Activated naive CD4-positive, alpha-beta T cell treated with anti-CD3 and anti-CD28 coated beads, Interleukin-2, amount 50 U/mL, for 72 hours (primary cell): ENCODE results near the gene OTOGL. TPM values are rescaled to one million over a fixed set of nuclear protein-coding genes. Genes with fewer than 3 reads are reported as not detected.
"Not testable (repeated sequence)": the region's sequence is repeated elsewhere in the genome, so short reads cannot be mapped to it uniquely, and the experiment has no call there.

Source experiments
- ATAC-seq, 2 donors: fragments of 150-1000 bp; cut with Tn5 transposase; 2 replicates each; pipeline ENCODE4 v1.10.0; 2021; ENCODE audit warnings: mild to moderate bottlenecking in 2 of 2, moderate library complexity in 2 of 2
- DNase-seq, 2 donors: peaks; one replicate each; pipeline ENCODE4 v3.0.0; 2021 to 2022; ENCODE audit warnings: low spot score in 2 of 2
- H3K27ac Mint-ChIP-seq, 2 donors: one replicate each; pipeline ENCODE4 v1.8.0; 2022; ENCODE audit warnings: mild to moderate bottlenecking in 2 of 2, mixed read lengths in 2 of 2
- H3K36me3 Mint-ChIP-seq, 2 donors: one replicate each; pipeline ENCODE4 v1.8.0; 2022; ENCODE audit warnings: mixed read lengths in 2 of 2
- H3K9me3 Mint-ChIP-seq, 2 donors: one replicate each; pipeline ENCODE4 v1.8.0; 2022; ENCODE audit warnings: mixed read lengths in 2 of 2
- total RNA-seq, 2 donors: library from RNA; stranded (reverse); gene quantifications; one replicate each; pipeline ENCODE4 v1.2.3, GENCODE V29; 2022

Gene OTOGL, protein sequence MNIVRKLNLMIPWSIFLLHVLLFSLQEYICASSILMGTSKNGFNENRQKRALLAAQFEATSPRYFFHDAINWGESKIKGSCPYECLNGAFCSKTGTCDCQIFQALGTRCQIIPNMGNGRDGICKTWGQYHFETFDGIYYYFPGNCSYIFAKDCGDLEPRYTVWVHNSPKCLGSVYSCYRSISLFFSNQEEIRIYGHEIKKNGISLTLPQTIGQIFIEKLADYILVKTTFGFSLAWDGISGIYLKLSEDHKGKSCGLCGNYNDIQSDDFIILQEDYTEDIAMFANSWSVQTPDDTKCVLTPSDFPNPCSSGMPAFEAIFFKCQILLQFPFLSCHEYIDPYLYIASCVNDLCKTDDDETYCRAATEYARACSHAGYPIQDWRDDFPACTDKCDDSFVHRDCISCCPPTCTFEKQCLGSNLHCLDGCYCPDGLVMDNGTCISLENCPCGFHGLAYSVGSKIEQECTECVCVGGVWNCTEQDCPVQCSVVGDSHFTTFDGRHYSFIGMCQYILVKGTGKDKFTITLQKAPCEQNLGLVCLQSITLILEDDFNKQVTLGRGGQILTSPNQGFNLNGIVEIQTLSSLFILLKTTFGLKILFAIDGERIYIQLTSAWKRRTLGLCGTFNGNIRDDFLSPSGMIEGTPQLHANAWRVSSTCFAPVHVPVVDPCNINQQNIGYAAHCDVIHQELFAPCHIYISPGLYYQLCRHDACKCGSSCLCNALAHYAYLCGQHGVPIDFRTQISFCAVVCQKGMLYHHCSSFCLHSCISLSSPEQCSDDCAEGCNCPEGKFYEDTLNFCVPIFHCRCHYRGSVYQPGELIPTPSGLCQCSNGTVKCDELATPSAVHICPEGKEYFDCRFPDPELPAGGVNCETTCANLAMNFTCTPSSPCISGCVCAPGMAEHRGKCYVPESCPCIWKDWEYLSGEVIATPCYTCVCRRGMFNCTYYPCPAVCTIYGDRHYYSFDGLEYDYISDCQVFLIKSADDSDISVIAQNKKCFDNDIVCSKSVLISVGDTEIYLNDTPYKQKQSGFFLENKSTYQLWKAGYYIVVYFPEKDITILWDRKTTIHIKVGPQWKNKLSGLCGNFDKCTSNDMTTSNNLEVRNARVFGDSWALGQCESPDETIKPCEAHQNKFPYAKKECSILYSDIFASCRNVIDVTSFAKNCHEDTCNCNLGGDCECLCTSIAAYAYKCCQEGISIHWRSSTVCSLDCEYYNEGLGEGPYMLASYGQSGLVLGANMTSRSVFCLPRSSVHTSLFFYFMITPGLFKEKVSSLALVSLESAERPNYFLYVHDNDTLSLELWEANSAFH (N-terminal part only)
- not detected for total RNA-seq

DNA sequence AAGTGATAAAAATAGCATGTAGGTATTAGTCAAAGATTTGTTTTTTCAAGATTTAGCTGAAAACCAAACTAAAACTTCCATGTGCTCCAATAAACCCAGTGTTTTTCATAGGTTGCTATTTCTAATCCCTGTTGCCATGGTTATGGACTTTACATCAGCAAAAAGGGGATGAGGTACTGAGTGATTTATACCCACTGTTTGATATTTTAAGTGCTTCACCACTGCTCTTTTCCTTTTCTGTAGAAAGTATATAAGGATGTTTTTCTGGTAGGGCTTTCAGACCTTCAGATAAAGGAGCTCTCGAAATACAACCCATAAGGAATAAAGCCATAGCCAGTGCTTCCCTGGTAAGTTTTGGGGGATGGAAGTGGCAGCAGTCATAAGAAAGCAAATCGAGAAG is at the start of gene OTOGL:
Gene OTOGL, plus strand, starts transcription at position 279 of the 400 bp plus-strand sequence. CDS start 109,895 bp downstream, outside the sequence.
- DNase-seq (no peak), ATAC-seq (no peak)
- peaks cover 0 to 6% of the 10 kb centered on the region in 2 donors for H3K36me3 Mint-ChIP-seq
- H3K9me3 Mint-ChIP-seq = peaks cover 0 to 5% of the 10 kb centered on the region in 2 donors
- no peak within 1 kb of the TSS for H3K27ac Mint-ChIP-seq

DNA sequence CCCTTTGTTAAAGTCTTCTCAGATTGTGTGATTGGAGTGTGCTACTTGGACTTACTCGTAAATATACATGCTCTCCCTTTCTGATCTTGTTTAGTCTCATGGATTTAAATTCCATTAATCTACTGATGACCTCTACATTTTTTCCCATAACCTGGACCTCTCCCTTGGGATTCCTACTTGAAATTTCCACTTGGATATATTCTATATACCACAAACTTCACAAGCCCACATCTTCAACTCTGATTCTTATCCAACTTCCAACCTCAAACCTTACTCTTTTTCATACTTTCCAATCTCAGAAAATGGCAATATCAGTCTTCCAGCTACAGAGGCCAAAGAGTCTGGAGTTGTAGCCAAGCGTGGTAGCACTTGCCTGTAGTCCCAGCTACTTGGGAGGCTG is 49.1 kb upstream of the OTOGL start:
- DNase-seq (no peak), ATAC-seq (no peak)
- H3K27ac Mint-ChIP-seq = no peak overlapping the region
- no peaks in the 10 kb centered on the region for H3K9me3 Mint-ChIP-seq
- no peaks in the 10 kb centered on the region for H3K36me3 Mint-ChIP-seq

DNA sequence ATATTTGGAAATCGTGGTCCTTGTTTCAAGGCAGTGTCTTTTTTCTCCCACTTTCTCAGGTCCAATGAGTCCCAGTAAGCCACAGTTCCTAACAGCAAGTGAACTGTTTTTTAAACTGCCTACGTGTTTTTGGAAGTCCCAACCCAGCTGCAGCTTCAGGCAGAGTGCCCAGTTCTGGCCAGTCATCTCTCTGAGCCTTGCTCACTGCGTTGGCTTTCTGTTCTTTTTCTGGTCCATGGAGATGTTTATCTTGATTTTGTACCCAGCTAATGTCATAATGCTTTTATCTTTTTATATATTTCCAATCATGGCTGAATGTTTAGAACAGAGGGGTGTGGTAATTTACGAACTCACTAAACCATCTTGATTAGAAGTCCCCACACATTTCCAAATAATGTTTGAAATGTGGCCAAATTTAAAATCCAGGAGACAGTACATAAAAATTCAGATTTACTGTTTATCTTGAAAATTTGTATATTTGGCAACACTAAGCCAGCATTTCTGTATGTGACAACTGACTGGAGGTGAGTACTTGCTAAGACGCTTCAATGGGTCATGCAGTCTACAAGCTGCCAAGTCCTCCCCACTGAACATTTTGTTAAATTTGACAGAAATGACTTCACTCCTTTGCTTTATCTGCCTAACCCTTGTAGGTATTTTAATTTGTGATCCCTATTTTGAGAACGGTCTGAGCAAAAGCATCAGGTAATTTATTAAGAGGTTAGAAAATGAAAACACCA is 46.1 kb upstream of the OTOGL start:
- ATAC-seq (no peak), DNase-seq (no peak)
- no peak overlapping the region for H3K27ac Mint-ChIP-seq
- no peaks in the 10 kb centered on the region for H3K9me3 Mint-ChIP-seq
- H3K36me3 Mint-ChIP-seq = no peaks in the 10 kb centered on the region

DNA sequence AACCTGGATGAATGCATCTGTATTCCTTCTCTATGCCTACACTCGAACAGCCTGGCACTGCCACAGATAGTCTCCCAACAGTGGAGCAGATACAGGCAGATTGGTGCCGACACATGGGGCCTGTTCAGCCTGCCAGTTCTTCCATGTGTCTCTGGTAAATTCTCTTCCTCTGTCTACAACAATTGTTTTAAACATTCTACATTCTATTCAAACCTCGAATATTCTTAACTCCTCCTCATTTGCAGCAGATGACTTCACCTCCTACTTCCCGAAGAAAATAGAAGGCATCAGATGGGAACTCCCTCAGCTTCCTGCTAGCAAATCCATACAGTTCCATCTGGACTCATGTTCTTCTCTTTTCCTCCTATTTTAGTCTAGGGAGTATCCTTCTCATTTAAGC is 43.1 kb upstream of the OTOGL start:
- Mint-ChIP-seq H3K36me3 (no peaks in the 10 kb centered on the region), H3K9me3 (no peaks in the 10 kb centered on the region), H3K27ac (no peak overlapping the region)
- DNase-seq = no peak
- ATAC-seq = no peak

DNA sequence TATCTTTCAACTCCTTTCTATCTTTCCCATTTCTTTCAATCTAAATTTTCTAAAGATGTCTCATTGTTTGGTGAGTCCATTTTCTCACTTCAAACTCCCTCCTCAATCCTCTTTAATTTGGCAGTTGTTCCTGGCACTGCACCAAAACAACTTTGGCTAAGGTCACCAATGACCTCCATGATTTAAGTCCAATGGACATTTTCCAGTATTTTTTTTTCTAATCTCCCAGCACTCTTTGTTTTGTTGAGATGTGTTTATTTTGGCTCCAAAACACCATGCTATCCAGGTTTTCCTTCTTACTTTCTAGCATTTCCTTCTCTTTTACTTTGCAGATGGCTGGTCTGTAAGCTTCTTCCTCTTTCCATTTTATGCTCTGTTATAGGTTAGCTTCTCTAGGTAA is 42.5 kb upstream of the OTOGL start:
- Mint-ChIP-seq H3K9me3 (no peaks in the 10 kb centered on the region), H3K27ac (no peak overlapping the region), H3K36me3 (no peaks in the 10 kb centered on the region)
- ATAC-seq (no peak), DNase-seq (no peak)

DNA sequence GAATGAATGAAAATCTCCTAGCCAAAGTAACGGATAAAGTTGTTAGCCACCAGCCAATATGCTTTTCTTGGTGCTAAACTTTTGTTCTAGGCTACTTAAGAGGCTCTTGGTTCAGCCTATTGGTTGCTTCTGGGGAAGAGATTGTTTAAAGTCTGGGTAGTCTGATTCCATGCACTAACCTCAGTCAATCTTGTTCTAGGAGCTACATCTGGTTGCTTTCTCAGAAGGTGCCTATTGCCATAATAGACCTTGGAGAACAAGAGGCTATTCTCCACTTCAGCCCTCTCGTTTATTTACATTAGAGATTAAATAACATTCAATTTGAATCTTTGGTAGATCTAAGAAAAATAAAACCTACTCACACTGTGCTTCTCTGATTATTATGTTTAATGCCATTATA is 40.8 kb upstream of the OTOGL start:
- no peak for DNase-seq
- no peak overlapping the region for H3K27ac Mint-ChIP-seq
- H3K36me3 Mint-ChIP-seq = no peaks in the 10 kb centered on the region
- H3K9me3 Mint-ChIP-seq = no peaks in the 10 kb centered on the region
- ATAC-seq = no peak

DNA sequence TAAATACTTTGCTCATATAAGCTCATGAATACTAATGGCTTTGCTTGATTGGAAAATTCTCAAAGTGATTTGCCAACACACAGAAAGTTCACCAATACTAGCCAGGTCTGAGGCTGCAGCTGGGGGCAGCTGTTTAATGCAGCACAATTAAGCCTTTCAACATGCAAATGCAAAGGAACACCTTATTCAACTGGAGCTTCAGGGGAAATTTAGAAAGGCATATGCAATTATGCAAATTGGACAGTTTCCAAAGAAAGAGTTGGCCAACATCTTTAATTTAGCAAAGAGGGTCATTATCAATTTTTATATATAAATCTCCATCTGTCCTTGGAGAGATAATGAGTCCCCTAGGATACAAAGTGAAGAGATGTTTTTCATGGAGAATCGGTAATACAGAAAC is 40.2 kb upstream of the OTOGL start:
- no peaks in the 10 kb centered on the region for H3K36me3 Mint-ChIP-seq
- ATAC-seq = no peak
- no peak overlapping the region for H3K27ac Mint-ChIP-seq
- no peaks in the 10 kb centered on the region for H3K9me3 Mint-ChIP-seq
- no peak for DNase-seq

DNA sequence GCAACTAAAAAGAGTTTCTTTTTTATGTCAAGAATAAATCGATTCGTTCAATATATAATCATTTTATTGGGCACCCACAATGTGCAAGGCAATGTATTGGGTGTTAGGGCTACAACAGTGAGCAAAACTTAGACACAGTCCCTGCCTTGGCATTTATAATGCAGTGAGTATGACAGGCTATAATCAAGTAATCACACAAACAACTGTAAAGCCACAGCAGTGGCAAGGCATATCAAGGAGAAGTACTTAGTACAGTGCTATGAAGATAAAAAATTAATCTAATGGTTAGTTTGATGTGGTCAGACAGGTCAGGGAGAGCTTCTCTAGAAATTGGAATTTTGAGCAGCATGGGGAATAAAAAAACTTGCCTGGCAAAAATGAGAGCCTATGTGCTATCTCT is 39.5 kb upstream of the OTOGL start:
- H3K27ac Mint-ChIP-seq = no peak overlapping the region
- ATAC-seq = no peak
- no peak for DNase-seq

DNA sequence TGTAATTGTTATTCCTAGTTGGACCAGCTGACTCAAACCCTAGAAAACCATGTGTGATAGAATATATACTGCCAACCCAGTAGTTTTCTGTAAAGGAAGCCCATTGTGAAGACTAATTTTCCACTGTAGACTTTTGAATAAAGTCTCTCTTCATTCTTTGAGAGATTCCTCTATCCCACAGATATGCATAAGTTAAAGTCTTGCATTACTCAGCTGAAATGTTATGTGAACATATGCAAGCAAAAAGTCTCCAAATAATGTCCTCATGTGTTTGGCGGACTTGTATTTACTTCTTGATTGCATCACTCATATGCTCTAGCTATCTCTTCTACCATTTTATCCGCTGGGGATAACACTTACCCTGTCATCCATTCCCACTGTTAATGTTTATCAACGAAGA is 35.1 kb upstream of the OTOGL start:
- ATAC-seq = no peak

More for the DNA sequence above, 39.5 kb upstream of the OTOGL start:
- Mint-ChIP-seq H3K9me3 (no peaks in the 10 kb centered on the region), H3K36me3 (no peaks in the 10 kb centered on the region)

DNA sequence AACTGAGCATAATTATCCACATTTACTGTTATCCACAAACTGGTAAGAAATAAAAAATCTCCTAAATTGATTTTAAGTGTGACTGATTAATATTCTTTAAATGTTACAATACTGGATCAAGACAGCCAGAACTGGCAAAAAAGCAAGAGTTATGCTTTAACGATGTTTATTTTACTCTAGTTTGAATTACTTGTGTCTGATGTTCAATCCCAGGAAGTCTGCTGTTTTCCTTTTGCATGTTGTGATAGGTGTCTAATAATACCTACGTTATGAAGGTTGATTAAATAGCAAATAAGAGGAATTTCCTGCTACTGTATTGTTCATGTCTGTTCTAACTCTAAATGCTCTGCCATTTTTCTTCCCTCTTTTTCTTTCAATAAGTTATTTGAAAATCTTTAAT is 34.4 kb upstream of the OTOGL start:
- Mint-ChIP-seq H3K9me3 (no peaks in the 10 kb centered on the region), H3K27ac (no peak overlapping the region), H3K36me3 (no peaks in the 10 kb centered on the region)
- ATAC-seq (no peak), DNase-seq (no peak)

More for the DNA sequence above, 35.1 kb upstream of the OTOGL start:
- DNase-seq = no peak
- no peak overlapping the region for H3K27ac Mint-ChIP-seq
- H3K36me3 Mint-ChIP-seq = no peaks in the 10 kb centered on the region
- no peaks in the 10 kb centered on the region for H3K9me3 Mint-ChIP-seq

DNA sequence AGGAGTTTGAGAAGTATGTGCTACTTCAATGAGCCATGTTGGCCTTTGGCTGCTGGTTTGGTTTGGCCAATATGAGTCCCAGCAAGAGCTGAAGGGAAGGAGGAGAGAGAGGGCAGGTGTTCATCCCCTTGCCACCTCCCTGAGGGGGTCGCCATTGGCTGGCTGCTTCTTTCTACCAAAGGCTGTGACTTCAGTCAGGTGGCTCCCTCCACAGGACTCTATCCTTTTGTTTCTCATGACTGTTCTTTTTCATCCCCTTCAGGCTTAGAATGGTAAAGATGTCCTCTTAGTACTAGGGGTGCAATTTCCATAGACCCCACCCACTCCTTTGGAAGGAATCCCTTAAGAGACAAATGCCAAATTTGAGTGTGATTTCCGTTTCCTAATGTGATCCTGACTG is 31.2 kb upstream of the OTOGL start:
- Mint-ChIP-seq H3K27ac (no peak overlapping the region), H3K9me3 (no peaks in the 10 kb centered on the region), H3K36me3 (no peaks in the 10 kb centered on the region)
- ATAC-seq = no peak
- DNase-seq = no peak

DNA sequence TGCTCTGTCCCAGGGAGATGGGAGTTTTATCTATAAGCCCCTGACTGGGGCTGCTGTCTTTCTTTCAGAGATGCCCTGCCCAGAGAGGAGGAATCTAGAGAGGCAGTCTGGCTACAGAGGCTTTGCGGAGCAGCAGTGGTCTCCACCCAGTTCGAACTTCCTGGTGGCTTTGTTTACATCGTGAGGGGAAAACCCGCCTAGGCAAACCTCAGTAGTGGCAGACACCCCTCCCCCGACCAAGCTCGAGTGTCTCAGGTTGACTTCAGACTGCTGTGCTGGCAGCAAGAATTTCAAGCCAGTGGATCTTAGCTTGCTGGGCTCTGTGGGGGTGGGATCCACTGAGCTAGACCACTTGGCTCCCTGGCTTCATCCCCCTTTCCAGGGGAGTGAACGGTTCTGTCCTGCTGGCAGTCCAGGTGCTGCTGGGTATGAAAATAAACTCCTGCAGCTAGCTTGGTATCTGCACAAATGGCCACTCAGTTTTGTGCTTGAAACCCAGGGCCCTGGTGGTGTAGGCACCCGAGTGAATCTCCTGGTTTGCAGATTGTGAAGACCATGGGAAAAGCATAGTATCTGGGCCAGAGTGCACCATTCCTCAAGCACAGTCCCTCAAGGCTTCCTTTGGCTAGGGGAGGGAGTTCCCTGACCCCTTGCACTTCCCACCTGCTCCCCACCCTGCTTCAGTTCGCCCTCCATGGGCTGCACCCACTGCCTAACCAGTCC is 15.3 kb upstream of the OTOGL start:
- peaks cover 31 to 54% of the 10 kb centered on the region in 2 donors for H3K36me3 Mint-ChIP-seq
- peaks cover 40 to 47% of the 10 kb centered on the region in 2 donors for H3K9me3 Mint-ChIP-seq
- H3K27ac Mint-ChIP-seq = not testable (repeated sequence)
- peak in 1 of 2 donors; percentile 79 for ATAC-seq
- DNase-seq = peak in 1 of 2 donors; percentile 11

DNA sequence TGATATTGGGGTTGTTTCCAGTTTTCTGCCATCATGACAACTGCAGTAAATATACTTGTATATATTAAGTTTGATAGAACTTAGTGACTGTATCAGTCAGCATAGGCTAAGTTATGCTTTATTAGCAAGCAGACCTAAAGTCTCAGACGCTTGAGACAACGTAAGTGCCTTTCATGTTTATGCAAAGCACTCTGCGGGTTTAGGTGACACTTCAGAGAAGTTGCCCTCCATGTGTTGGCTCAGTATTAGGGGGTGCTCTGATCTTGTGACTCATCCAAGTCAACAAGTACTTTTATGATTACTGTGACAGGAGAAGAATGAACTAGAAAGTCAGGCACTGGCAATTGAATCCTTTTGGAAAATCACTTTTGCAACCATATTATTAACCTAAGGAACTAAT is 13.3 kb upstream of the OTOGL start:
- Mint-ChIP-seq H3K27ac (no peak overlapping the region), H3K9me3 (peaks cover 27 to 33% of the 10 kb centered on the region in 2 donors), H3K36me3 (peaks cover 18 to 40% of the 10 kb centered on the region in 2 donors)
- DNase-seq (no peak), ATAC-seq (no peak)

DNA sequence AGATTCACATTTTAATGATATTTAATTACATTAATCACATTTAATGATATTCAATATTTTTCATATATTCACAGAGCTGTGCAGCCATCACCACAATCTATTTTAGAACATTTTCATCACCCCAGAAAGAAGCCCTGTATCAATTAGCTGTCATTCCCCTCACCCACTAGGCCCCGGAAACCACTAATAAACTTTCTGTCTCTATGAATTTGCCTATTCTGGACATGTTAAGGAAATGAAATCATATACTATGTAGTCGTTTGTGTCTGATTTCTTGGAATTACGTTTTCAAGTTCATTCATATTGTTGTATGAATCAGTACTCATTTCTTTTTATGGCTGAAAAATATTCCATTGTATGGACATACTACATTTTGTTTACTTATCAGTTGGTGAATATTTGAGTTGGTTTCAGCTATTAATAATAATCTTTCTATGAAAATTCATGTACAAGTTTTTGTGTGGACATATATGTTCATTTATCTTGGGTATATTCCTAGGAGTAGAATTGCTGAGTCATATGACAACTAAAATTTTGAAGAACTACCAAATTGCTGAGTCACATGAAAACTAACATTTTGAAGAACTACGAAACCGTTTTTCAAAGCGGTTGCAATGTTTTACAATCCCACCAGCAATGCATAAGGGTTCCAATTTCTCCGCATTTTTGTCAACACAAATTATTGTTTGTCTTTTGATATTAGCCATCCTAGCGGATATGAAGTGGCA is 11.7 kb upstream of the OTOGL start:
- H3K36me3 Mint-ChIP-seq = peaks cover 8 to 24% of the 10 kb centered on the region in 2 donors
- peaks cover 19 to 29% of the 10 kb centered on the region in 2 donors for H3K9me3 Mint-ChIP-seq
- ATAC-seq (no peak), DNase-seq (no peak)
- H3K27ac Mint-ChIP-seq = no peak overlapping the region

DNA sequence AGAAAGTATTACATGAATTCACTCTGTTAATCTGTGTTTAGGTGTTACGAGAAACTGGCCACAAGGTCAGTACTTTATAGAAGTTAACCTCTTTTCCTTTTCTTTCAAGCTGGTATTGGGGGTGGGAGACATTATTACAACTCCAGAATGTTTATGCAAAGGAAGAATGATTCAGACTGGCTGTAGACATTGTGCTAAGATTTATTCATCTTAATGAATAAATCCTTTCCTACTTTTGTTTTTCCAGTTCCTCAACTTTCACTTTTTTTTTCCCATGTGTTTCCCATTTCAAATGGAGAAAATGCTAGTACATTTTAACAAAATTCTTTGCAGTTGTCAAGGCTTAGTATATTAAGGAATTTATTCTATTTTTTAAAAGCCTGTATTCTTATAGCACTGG is 1.3 kb downstream of the OTOGL start:
- ATAC-seq (no peak), DNase-seq (no peak)
- peaks cover 0 to 5% of the 10 kb centered on the region in 2 donors for H3K9me3 Mint-ChIP-seq

More for the DNA sequence above, 1.3 kb downstream of the OTOGL start:
- no peak overlapping the region for H3K27ac Mint-ChIP-seq
- peaks cover 0 to 6% of the 10 kb centered on the region in 2 donors for H3K36me3 Mint-ChIP-seq
